Urinary bladder (tissue), 4 donors: ENCODE results near the gene CTDSP1. TPM values are rescaled to one million over a fixed set of nuclear protein-coding genes. Genes with fewer than 3 reads are reported as not detected.

Source experiments
- DNase-seq: peaks from one replicate; pipeline ENCODE4 v3.0.0-alpha.2; 2015; ENCODE audit errors: extremely low spot score
- H3K27ac ChIP-seq: one replicate; pipeline ENCODE4 v1.5.1; 2013; ENCODE audit warnings: low read depth, mild to moderate bottlenecking, moderate library complexity
- H3K36me3 ChIP-seq: one replicate; pipeline ENCODE4 v1.6.1; 2013; ENCODE audit warnings: mild to moderate bottlenecking, moderate library complexity; ENCODE audit not compliant: insufficient read depth
- H3K4me1 ChIP-seq: one replicate; pipeline ENCODE4 v1.6.1; 2013; ENCODE audit warnings: mild to moderate bottlenecking, moderate library complexity; ENCODE audit not compliant: insufficient read depth
- H3K4me3 ChIP-seq: one replicate; pipeline ENCODE4 v1.5.1; 2013; ENCODE audit warnings: low read depth, low read length
- WGBS: extraction: QIAGEN DNeasy Blood & Tissue Kit; methylation state at CpG from one replicate; pipeline ENCODE4 v1.1.7; 2013; 5-methylcytosine and 5-hydroxymethylcytosine counted together
- polyA plus RNA-seq: library from polyadenylated mRNA; stranded (reverse); fragments of 200-250 nt; gene quantifications from one replicate; pipeline ENCODE4 v1.2.3, GENCODE V29; 2013
- total RNA-seq: library from RNA; depleted of rRNA; stranded (reverse); fragments of >200 nt; gene quantifications from one replicate; pipeline ENCODE4 v1.2.3, GENCODE V29; 2014
- donor health status: healthy with polysubstance abuse.
- donor health status: healthy.

Gene CTDSP1, protein sequence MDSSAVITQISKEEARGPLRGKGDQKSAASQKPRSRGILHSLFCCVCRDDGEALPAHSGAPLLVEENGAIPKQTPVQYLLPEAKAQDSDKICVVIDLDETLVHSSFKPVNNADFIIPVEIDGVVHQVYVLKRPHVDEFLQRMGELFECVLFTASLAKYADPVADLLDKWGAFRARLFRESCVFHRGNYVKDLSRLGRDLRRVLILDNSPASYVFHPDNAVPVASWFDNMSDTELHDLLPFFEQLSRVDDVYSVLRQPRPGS
- 66.2 TPM for total RNA-seq
- 179 TPM for polyA plus RNA-seq

DNA sequence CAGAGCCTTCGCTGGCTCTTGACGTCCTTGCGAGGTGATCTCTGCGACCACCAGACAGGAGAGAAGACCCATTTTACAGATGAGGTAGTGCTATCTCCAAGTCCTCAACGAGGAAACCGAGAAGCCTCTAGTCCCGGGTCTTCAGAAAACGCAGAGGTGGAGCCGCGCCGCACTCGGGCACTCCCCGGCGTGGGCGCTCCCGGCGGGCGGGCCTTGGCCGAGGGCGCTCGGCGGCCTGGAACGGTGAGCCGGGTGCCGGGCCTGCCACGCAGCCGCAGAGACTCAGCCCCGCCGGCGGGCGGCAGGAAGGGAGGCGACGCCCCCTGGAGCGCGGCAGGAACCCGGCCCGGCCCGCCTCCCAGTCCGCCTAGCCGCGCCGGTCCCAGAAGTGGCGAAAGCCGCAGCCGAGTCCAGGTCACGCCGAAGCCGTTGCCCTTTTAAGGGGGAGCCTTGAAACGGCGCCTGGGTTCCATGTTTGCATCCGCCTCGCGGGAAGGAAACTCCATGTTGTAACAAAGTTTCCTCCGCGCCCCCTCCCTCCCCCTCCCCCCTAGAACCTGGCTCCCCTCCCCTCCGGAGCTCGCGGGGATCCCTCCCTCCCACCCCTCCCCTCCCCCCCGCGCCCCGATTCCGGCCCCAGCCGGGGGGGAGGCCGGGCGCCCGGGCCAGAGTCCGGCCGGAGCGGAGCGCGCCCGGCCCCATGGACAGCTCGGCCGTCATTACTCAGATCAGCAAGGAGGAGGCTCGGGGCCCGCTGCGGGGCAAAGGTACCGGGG lies at the start of gene CTDSP1:
TSS of gene CTDSP1 (plus strand) at position 478 of the 776 bp plus-strand sequence. CDS start at position 701, 223 bp downstream.
- peak; percentile 94 for DNase-seq
- H3K27ac ChIP-seq: peak within 1 kb of the TSS; percentile 99
- H3K4me1 ChIP-seq: no peaks in the 10 kb centered on the region
- H3K36me3 ChIP-seq: no peaks in the 10 kb centered on the region
- H3K4me3 ChIP-seq: peak within 1 kb of the TSS; percentile 93
- 2% methylated on average over 78 of the region's 78 CpGs for WGBS

- Histone ChIP-seq H3K4me3 (no peak overlapping the region), H3K27ac (no peak overlapping the region), H3K36me3 (no peaks in the 10 kb centered on the region), H3K4me1 (no peaks in the 10 kb centered on the region)
- DNase-seq: no peak
- 89% methylated on average over 14 of the region's 14 CpGs for WGBS
Measured at GRCh38 chr2:218354045-218354444, 45.6 kb upstream of the CTDSP1 start.

- 84% methylated on average over 20 of the region's 20 CpGs for WGBS
- no peak overlapping the region for H3K4me3 ChIP-seq
- H3K4me1 ChIP-seq: no peaks in the 10 kb centered on the region
- DNase-seq: no peak
- H3K27ac ChIP-seq: no peak overlapping the region
- no peaks in the 10 kb centered on the region for H3K36me3 ChIP-seq
Measured at GRCh38 chr2:218354850-218355443, 44.7 kb upstream of the CTDSP1 start.

DNA sequence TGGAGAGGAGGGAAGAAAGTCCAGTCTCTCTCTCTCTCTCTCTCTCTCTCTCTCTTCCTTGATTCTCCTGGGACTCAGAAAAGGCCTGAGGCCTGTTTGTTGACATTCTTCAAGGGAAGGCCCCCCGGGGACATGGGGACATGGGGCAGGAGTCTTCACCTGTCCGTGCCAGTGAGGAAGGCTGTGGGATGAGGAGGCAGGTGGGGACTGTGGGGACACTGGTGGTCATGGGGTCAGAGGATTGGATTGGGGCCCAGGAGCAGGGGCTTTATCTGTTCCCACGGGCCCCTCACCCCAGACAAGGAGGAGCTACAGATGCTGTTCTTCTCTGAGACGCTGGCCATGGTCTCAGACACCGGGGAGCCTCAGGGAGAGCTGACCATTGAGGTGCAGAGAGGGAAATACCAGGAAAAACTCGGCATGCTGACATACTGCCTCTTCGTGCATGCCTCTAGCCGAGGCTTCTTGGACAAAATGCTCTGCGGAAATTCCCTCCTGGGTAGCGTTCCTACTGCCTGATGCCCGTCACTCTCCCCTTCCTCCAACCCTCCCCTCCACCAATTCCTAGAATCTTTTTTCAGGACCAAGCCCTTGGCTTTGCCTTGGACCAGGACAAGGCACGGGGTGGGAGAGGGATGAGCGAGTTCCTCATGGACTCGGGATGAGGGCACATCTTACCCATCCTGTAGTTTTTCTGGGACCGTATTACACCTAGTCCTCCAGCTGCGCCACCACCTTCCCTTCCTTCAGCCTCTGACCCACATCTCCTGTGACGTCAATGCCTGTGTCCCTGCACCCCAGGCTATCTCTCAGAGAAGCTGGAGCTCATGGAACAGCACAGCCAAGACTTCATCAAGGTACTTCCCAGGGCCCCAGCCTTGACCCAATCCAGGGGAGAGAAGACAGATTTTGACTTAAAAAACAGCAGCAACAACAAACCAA lies 42.2 kb upstream of the CTDSP1 start:
- no peak overlapping the region for H3K4me3 ChIP-seq
- WGBS: 64% methylated on average over 17 of the region's 17 CpGs
- H3K4me1 ChIP-seq: no peaks in the 10 kb centered on the region
- no peaks in the 10 kb centered on the region for H3K36me3 ChIP-seq
- H3K27ac ChIP-seq: no peak overlapping the region
- DNase-seq: no peak

GRCh38 chr2:218360453-218360852 lies 39.2 kb upstream of the CTDSP1 start:
- H3K4me3 ChIP-seq: no peak overlapping the region
- WGBS: 90% methylated on average over 4 of the region's 4 CpGs
- H3K36me3 ChIP-seq: no peaks in the 10 kb centered on the region
- H3K27ac ChIP-seq: no peak overlapping the region
- no peak for DNase-seq
- no peaks in the 10 kb centered on the region for H3K4me1 ChIP-seq

DNA sequence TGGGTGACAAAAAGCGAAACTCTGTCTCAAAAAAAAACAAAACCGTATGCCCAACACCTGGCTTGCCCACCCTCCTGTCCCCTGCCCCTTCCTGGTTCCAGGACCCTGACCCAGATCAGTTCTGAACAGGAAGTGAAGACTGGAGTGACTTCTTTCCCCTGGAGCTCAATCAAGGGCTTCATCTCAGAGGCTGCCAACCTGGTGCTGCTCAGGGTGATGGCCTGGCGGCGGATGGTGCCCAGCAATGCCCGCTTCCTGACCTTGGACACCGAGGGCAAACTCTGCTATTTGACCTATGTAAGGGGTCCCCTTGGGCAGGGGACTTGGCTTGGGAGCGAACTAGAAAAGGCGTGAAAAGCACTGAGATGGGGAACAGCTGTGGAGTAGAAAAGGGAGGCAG lies 37.1 kb upstream of the CTDSP1 start:
- Histone ChIP-seq H3K36me3 (no peaks in the 10 kb centered on the region), H3K4me3 (no peak overlapping the region), H3K27ac (no peak overlapping the region), H3K4me1 (no peaks in the 10 kb centered on the region)
- 90% methylated on average over 8 of the region's 8 CpGs for WGBS
- DNase-seq: no peak

GRCh38 chr2:218363736-218364135 lies 35.9 kb upstream of the CTDSP1 start:
- WGBS: 90% methylated on average over 3 of the region's 3 CpGs
- H3K27ac ChIP-seq: no peak overlapping the region

DNA sequence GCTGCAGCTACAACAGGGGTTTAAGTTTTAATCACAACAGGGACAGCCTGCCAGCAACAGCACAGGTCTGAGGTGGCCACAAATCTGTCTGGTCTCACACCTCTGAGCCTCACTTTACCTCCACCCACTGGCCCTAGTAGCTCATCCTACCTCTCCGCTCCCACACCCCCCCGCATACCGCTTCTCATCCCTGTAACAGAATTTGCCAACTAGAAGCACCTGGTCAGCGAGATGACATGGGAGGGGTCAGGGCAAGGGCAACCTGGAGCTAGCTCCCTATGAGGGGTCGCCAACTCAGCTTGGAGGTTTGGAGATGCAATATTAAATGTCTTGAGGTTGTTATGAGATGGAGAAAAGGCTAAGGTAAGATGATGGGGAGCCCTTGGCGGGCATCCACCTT lies 35.5 kb upstream of the CTDSP1 start:
- no peak overlapping the region for H3K4me3 ChIP-seq
- 72% methylated on average over 6 of the region's 6 CpGs for WGBS
- H3K4me1 ChIP-seq: no peaks in the 10 kb centered on the region
- no peak overlapping the region for H3K27ac ChIP-seq
- DNase-seq: no peak
- H3K36me3 ChIP-seq: no peaks in the 10 kb centered on the region

More at GRCh38 chr2:218363736-218364135, 35.9 kb upstream of the CTDSP1 start:
- Histone ChIP-seq H3K4me1 (no peaks in the 10 kb centered on the region), H3K36me3 (no peaks in the 10 kb centered on the region), H3K4me3 (no peak overlapping the region)
- no peak for DNase-seq

DNA sequence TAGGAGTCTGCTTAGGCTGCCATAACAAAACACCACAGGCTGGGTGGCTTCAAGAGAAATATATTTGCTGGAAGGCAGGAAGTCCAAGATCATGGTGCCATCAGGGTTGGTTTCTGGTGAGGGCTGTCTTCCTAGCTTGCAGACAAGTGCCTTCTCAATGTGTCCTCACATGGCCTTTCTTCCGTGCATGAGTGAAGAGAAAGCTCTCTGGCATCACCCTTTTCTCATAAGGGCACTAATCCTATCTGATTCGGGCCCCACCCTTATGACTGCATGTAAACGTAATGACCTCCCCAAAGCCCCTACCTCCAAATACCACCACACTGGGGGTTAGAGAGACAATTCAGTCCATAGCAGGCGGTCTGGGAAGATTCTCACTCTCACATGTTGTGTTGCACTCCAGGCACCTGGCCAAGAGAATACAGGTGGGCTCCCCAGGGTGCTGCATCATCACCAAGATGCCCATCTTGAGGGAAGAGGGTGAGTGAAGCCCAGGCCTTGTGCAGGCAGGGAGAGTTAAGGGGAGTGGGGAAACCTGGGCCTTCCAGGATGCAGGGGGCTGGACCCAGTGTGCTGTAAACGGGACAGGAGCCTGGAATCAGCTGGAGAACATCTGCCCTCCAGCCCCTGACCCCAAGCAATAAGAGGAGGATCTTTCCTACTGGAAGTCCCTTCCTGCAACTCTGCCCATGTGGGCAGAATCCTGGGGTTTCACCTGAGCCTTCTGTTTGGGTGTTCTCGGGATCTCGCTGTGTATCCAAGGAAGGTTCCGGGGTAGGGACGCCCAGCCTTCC lies 32.9 kb upstream of the CTDSP1 start:
- H3K4me3 ChIP-seq: peak overlapping the region; percentile 37

GRCh38 chr2:218367415-218368149 lies 32.1 kb upstream of the CTDSP1 start:
- no peaks in the 10 kb centered on the region for H3K36me3 ChIP-seq
- H3K27ac ChIP-seq: peak overlapping the region; percentile 85
- DNase-seq: no peak
- H3K4me3 ChIP-seq: peak overlapping the region; percentile 37
- H3K4me1 ChIP-seq: no peaks in the 10 kb centered on the region
- 5% methylated on average over 60 of the region's 60 CpGs for WGBS

More for the DNA sequence above, 32.9 kb upstream of the CTDSP1 start:
- 92% methylated on average over 9 of the region's 9 CpGs for WGBS
- no peaks in the 10 kb centered on the region for H3K4me1 ChIP-seq
- no peak for DNase-seq
- no peaks in the 10 kb centered on the region for H3K36me3 ChIP-seq
- peak overlapping the region; percentile 81 for H3K27ac ChIP-seq

DNA sequence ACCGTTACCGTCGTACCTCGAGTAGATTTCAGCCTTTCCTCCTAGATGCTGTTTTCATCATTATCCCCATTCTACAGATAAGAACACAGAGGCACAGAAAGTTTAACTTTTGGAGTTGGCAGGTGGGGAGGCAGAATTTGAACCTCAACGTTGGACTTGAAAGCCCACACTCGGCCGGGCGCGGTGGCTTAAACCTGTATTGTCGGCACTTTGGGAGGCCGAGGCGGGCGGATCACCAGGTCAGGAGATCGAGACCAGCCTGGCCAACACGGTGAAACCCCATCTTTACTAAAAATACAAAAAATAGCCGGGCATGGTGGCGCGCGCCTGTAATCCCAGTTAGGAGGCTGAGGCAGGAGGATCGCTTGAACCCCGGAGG lies 31.5 kb upstream of the CTDSP1 start:
- peak overlapping the region; percentile 37 for H3K4me3 ChIP-seq
- H3K36me3 ChIP-seq: no peaks in the 10 kb centered on the region
- H3K4me1 ChIP-seq: no peaks in the 10 kb centered on the region
- WGBS: 56% methylated on average over 21 of the region's 21 CpGs
- peak overlapping the region; percentile 85 for H3K27ac ChIP-seq
- DNase-seq: no peak

DNA sequence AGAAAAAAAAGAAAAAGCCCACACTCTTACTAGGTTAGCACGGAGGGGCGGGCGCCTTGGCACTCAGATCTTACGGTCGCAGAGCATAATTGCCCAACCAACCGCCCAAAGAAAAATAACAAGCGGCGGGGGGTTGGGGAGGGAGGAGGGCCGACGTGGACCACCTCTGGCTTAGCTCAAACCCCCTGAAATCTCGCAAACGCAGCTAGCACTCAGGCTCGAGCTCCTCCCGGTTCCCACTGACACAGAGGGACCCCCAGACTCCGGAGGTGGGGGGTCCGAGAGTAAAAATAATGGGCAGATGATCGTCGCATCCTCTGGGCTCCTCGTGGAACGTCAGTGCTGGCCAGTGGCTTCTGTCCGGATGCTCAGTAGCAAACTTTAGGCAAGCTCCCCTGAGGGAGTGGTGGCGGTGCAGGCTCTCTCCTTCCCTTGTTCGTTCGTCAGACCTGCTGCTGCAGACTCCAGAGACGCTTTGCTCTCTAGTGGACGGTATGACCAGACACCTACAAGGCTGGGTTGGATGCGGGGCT lies 31.0 kb upstream of the CTDSP1 start:
- Histone ChIP-seq H3K4me3 (no peak overlapping the region), H3K4me1 (no peaks in the 10 kb centered on the region), H3K36me3 (no peaks in the 10 kb centered on the region), H3K27ac (peak overlapping the region; percentile 48)
- no peak for DNase-seq
- 22% methylated on average over 27 of the region's 27 CpGs for WGBS
